ENCODE measurements around the gene COX19. TPM values are rescaled to one million over a fixed set of nuclear protein-coding genes. Genes with fewer than 3 reads are reported as not detected.
A peak's percentile ranks its signal among the peaks of the same experiment; 100 is the strongest.

The COX19 gene
- total and polyA plus RNA-seq, 2 experiments from 2014 or later: 11.7 to 12.6 TPM

DNA sequence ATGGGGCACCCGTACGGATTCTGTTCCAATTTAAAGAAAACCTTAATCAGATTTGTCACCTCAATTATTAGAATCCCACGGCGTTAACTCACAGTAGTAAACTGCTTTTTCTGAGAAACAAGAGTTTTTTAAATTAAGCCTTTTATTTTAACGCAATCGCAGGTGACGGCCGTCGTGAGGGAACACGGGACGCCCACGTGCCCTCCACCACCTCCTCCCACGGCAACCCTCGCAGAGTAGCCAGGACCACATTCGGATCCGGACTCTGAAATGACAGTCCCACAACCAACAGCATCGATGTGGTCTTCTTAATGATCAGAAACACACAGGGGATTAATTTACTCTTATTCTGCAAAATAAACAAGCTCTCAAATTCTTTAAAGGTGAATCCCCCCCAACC lies 47.0 kb upstream of the COX19 start:
- peaks cover 11% of the 10 kb centered on the region for H3K27me3 Mint-ChIP-seq (ENCODE audit: insufficient read depth, low read depth, poor library complexity)
- H3K27ac Mint-ChIP-seq: peak overlapping the region; percentile 36; the same call in 1 of the 2 replicates
- no peak overlapping the region for H2AFZ ChIP-seq
- H3K36me3 Mint-ChIP-seq (ENCODE audit: low read depth): peaks cover 15% of the 10 kb centered on the region
- peaks cover 8% of the 10 kb centered on the region for H4K20me1 ChIP-seq (replicated peaks; ENCODE audit: insufficient read depth)
- no peaks in the 10 kb centered on the region for H3K4me1 ChIP-seq (ENCODE audit: insufficient read depth)
- H3K27ac ChIP-seq (ENCODE audit: low read depth): no peak overlapping the region
- no peak for ATAC-seq
- H3K79me2 ChIP-seq (replicated peaks; ENCODE audit: insufficient read depth): peaks cover 4% of the 10 kb centered on the region; the same call in 1 of the 2 replicates
- H3K27me3 ChIP-seq (ENCODE audit: insufficient read depth): no peaks in the 10 kb centered on the region
- peaks cover under 1% of the 10 kb centered on the region; the same call in 1 of the 3 replicates for H3K4me1 Mint-ChIP-seq
- no peaks in the 10 kb centered on the region; the same call in 1 of the 3 replicates for H3K9me3 Mint-ChIP-seq
- TF ChIP-seq JUNB (IDR thresholded peaks at IDR 0.05; ENCODE audit: unreplicated experiment) (no peak), REST (IDR thresholded peaks at IDR 0.05; ENCODE audit: unreplicated experiment) (no peak), ETS1 (IDR thresholded peaks at IDR 0.05) (no peak), EZH2 (IDR thresholded peaks at IDR 0.05; ENCODE audit: low read depth, unreplicated experiment) (no peak), CTCF (conservative IDR thresholded peaks at IDR 0.05; ENCODE audit: low read depth in 2 of 2) (no peak), ZNF114 (CRISPR knock-in tag; IDR thresholded peaks at IDR 0.05) (no peak), NANOG (IDR thresholded peaks at IDR 0.05; ENCODE audit: borderline replicate concordance) (no peak), POLR2AphosphoS5 (IDR thresholded peaks at IDR 0.05; ENCODE audit: low read depth) (no peak), EZH2phosphoT487 (IDR thresholded peaks at IDR 0.05; ENCODE audit: unreplicated experiment) (no peak), STAT1 (IDR thresholded peaks at IDR 0.05; ENCODE audit: unreplicated experiment) (no peak)
- TF ChIP-seq, protein P1, sequence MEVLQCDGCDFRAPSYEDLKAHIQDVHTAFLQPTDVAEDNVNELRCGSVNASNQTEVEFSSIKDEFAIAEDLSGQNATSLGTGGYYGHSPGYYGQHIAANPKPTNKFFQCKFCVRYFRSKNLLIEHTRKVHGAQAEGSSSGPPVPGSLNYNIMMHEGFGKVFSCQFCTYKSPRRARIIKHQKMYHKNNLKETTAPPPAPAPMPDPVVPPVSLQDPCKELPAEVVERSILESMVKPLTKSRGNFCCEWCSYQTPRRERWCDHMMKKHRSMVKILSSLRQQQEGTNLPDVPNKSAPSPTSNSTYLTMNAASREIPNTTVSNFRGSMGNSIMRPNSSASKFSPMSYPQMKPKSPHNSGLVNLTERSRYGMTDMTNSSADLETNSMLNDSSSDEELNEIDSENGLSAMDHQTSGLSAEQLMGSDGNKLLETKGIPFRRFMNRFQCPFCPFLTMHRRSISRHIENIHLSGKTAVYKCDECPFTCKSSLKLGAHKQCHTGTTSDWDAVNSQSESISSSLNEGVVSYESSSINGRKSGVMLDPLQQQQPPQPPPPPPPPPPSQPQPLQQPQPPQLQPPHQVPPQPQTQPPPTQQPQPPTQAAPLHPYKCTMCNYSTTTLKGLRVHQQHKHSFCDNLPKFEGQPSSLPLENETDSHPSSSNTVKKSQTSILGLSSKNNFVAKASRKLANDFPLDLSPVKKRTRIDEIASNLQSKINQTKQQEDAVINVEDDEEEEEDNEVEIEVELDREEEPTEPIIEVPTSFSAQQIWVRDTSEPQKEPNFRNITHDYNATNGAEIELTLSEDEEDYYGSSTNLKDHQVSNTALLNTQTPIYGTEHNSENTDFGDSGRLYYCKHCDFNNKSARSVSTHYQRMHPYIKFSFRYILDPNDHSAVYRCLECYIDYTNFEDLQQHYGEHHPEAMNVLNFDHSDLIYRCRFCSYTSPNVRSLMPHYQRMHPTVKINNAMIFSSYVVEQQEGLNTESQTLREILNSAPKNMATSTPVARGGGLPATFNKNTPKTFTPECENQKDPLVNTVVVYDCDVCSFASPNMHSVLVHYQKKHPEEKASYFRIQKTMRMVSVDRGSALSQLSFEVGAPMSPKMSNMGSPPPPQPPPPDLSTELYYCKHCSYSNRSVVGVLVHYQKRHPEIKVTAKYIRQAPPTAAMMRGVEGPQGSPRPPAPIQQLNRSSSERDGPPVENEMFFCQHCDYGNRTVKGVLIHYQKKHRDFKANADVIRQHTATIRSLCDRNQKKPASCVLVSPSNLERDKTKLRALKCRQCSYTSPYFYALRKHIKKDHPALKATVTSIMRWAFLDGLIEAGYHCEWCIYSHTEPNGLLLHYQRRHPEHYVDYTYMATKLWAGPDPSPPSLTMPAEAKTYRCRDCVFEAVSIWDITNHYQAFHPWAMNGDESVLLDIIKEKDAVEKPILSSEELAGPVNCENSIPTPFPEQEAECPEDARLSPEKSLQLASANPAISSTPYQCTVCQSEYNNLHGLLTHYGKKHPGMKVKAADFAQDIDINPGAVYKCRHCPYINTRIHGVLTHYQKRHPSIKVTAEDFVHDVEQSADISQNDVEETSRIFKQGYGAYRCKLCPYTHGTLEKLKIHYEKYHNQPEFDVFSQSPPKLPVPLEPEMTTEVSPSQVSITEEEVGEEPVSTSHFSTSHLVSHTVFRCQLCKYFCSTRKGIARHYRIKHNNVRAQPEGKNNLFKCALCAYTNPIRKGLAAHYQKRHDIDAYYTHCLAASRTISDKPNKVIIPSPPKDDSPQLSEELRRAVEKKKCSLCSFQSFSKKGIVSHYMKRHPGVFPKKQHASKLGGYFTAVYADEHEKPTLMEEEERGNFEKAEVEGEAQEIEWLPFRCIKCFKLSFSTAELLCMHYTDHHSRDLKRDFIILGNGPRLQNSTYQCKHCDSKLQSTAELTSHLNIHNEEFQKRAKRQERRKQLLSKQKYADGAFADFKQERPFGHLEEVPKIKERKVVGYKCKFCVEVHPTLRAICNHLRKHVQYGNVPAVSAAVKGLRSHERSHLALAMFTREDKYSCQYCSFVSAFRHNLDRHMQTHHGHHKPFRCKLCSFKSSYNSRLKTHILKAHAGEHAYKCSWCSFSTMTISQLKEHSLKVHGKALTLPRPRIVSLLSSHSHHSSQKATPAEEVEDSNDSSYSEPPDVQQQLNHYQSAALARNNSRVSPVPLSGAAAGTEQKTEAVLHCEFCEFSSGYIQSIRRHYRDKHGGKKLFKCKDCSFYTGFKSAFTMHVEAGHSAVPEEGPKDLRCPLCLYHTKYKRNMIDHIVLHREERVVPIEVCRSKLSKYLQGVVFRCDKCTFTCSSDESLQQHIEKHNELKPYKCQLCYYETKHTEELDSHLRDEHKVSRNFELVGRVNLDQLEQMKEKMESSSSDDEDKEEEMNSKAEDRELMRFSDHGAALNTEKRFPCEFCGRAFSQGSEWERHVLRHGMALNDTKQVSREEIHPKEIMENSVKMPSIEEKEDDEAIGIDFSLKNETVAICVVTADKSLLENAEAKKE (CRISPR knock-in tag; IDR thresholded peaks at IDR 0.05): no peak
- no peak for DNase-seq (ENCODE audit: low spot score)
- no peak overlapping the region for H3K4me3 ChIP-seq
- H3K36me3 ChIP-seq (ENCODE audit: insufficient read depth): no peaks in the 10 kb centered on the region
- no peak overlapping the region for H3K4me2 ChIP-seq
- peaks cover 5% of the 10 kb centered on the region; the same call in 1 of the 2 replicates for H3F3A ChIP-seq (replicated peaks; ENCODE audit: low read depth)
- no peak overlapping the region for H3K4me3 Mint-ChIP-seq
- H3K9me2 ChIP-seq (ENCODE audit: insufficient read depth): no peaks in the 10 kb centered on the region
